Measurements from ENCODE around the gene HOXD13.

HOXD13 gene

GRCh38 chr2:176101216-176101830 lies 8.8 kb downstream of the HOXD13 start:
- no peak overlapping the region for H3K27ac ChIP-seq
- peaks cover 0 to 79% (median 48%) of the 10 kb centered on the region in 11 experiments; a peak in 16 of 22 replicates for H4K20me1 ChIP-seq
- H3K9ac ChIP-seq: no peak overlapping the region
- peaks cover 41 to 66% (median 49%) of the 10 kb centered on the region in 11 experiments for H3K9me3 ChIP-seq (replicated peaks in 1 of 11)
- H3K4me1 ChIP-seq: peaks cover 0 to 15% (median 11%) of the 10 kb centered on the region in 10 experiments; a peak in 15 of 20 replicates
- no peak overlapping the region for H3K4me3 ChIP-seq
- H3K27me3 ChIP-seq: peaks cover 100% of the 10 kb centered on the region in 11 experiments
- no peak overlapping the region for H3K4me2 ChIP-seq
- no peaks in the 10 kb centered on the region for H3K36me3 ChIP-seq
- no peak for TF ChIP-seq Cebpa-rat (IDR thresholded peaks at IDR 0.05)

- no peak overlapping the region for H3K4me2 ChIP-seq
- H3K36me3 ChIP-seq: no peaks in the 10 kb centered on the region
- TF ChIP-seq Cebpa-rat (IDR thresholded peaks at IDR 0.05): no peak
- H4K20me1 ChIP-seq: peaks cover 0 to 73% (median 43%) of the 10 kb centered on the region in 11 experiments; a peak in 16 of 22 replicates
- H3K27me3 ChIP-seq: peaks cover 100% of the 10 kb centered on the region in 11 experiments
- H3K27ac ChIP-seq: no peak overlapping the region
- H3K9me3 ChIP-seq (replicated peaks in 1 of 11): peaks cover 46 to 71% (median 54%) of the 10 kb centered on the region in 11 experiments
- H3K4me1 ChIP-seq: peaks cover 0 to 10% (median 6%) of the 10 kb centered on the region in 10 experiments; a peak in 15 of 20 replicates
- H3K9ac ChIP-seq: no peak overlapping the region
- no peak overlapping the region for H3K4me3 ChIP-seq
Measured at GRCh38 chr2:176101842-176102241, 9.3 kb downstream of the HOXD13 start.

GRCh38 chr2:176102309-176102866 lies 9.9 kb downstream of the HOXD13 start:
- Histone ChIP-seq H3K9me3 (replicated peaks in 1 of 11) (peaks cover 52 to 77% (median 59%) of the 10 kb centered on the region in 11 experiments), H3K27me3 (peaks cover 99 to 100% (median 100%) of the 10 kb centered on the region in 11 experiments), H4K20me1 (peaks cover 0 to 68% (median 37%) of the 10 kb centered on the region in 11 experiments; a peak in 14 of 22 replicates), H3K36me3 (no peaks in the 10 kb centered on the region), H3K4me1 (peaks cover 0 to 5% (median under 1%) of the 10 kb centered on the region in 10 experiments; a peak in 11 of 20 replicates), H3K9ac (no peak overlapping the region), H3K4me3 (no peak overlapping the region), H3K4me2 (no peak overlapping the region), H3K27ac (no peak overlapping the region)
- TF ChIP-seq Cebpa-rat (IDR thresholded peaks at IDR 0.05): no peak

GRCh38 chr2:176103194-176103593 lies 10.7 kb downstream of the HOXD13 start:
- H3K27me3 ChIP-seq: peaks cover 92 to 99% (median 97%) of the 10 kb centered on the region in 11 experiments
- peaks cover 52 to 81% (median 59%) of the 10 kb centered on the region in 11 experiments for H3K9me3 ChIP-seq (replicated peaks in 1 of 11)
- no peaks in the 10 kb centered on the region; a peak in 1 of 20 replicates for H3K4me1 ChIP-seq
- no peak for TF ChIP-seq Cebpa-rat (IDR thresholded peaks at IDR 0.05)
- H3K4me3 ChIP-seq: no peak overlapping the region
- H4K20me1 ChIP-seq: peaks cover 0 to 61% (median 31%) of the 10 kb centered on the region in 11 experiments; a peak in 14 of 22 replicates
- H3K36me3 ChIP-seq: no peaks in the 10 kb centered on the region
- no peak overlapping the region for H3K27ac ChIP-seq
- H3K4me2 ChIP-seq: no peak overlapping the region
- H3K9ac ChIP-seq: no peak overlapping the region

GRCh38 chr2:176103742-176104315 lies 11.3 kb downstream of the HOXD13 start:
- no peak overlapping the region for H3K4me3 ChIP-seq
- H3K36me3 ChIP-seq: no peaks in the 10 kb centered on the region
- TF ChIP-seq Cebpa-rat (IDR thresholded peaks at IDR 0.05): no peak
- peaks cover 52 to 85% (median 62%) of the 10 kb centered on the region in 11 experiments for H3K9me3 ChIP-seq (replicated peaks in 1 of 11)
- H3K27me3 ChIP-seq: peaks cover 92 to 99% (median 97%) of the 10 kb centered on the region in 11 experiments
- H3K9ac ChIP-seq: no peak overlapping the region
- no peak overlapping the region for H3K4me2 ChIP-seq
- no peak overlapping the region for H3K27ac ChIP-seq
- peaks cover 0 to 55% (median 25%) of the 10 kb centered on the region in 11 experiments; a peak in 14 of 22 replicates for H4K20me1 ChIP-seq
- no peaks in the 10 kb centered on the region for H3K4me1 ChIP-seq

- peaks cover 92 to 99% (median 97%) of the 10 kb centered on the region in 11 experiments for H3K27me3 ChIP-seq
- no peak overlapping the region for H3K9ac ChIP-seq
- H3K27ac ChIP-seq: no peak overlapping the region
- no peak for TF ChIP-seq Cebpa-rat (IDR thresholded peaks at IDR 0.05)
- H3K9me3 ChIP-seq (replicated peaks in 1 of 11): peaks cover 58 to 86% (median 64%) of the 10 kb centered on the region in 11 experiments
- no peak overlapping the region for H3K4me2 ChIP-seq
- H4K20me1 ChIP-seq: peaks cover 0 to 48% (median 26%) of the 10 kb centered on the region in 11 experiments; a peak in 13 of 22 replicates
- no peaks in the 10 kb centered on the region for H3K36me3 ChIP-seq
- no peak overlapping the region; a peak in 1 of 20 replicates for H3K4me3 ChIP-seq
- H3K4me1 ChIP-seq: no peaks in the 10 kb centered on the region
Measured at GRCh38 chr2:176104316-176105077, 12.0 kb downstream of the HOXD13 start.

GRCh38 chr2:176105078-176105729 lies 12.7 kb downstream of the HOXD13 start:
- no peak overlapping the region for H3K4me2 ChIP-seq
- no peak overlapping the region for H3K27ac ChIP-seq

More at GRCh38 chr2:176105078-176105729, 12.7 kb downstream of the HOXD13 start:
- Histone ChIP-seq H3K9ac (no peak overlapping the region), H4K20me1 (peaks cover 0 to 47% (median 18%) of the 10 kb centered on the region in 11 experiments; a peak in 13 of 22 replicates), H3K27me3 (peaks cover 92 to 99% (median 97%) of the 10 kb centered on the region in 11 experiments), H3K9me3 (replicated peaks in 1 of 11) (peaks cover 52 to 81% (median 60%) of the 10 kb centered on the region in 11 experiments), H3K4me1 (no peaks in the 10 kb centered on the region), H3K4me3 (peak overlapping the region in 1 of 10 experiments; percentile 20; a peak in 1 of 20 replicates), H3K36me3 (no peaks in the 10 kb centered on the region)
- TF ChIP-seq Cebpa-rat (IDR thresholded peaks at IDR 0.05): no peak

Data from BLaER1 treated with 17β-estradiol and CSF1 and Interleukin-3, amounts not matched to agents 10 nM and 100 nM (cell line).